WTC11 (cell line): ENCODE results near the gene ZNF140. TPM values are rescaled to one million over a fixed set of nuclear protein-coding genes. Genes with fewer than 3 reads are reported as not detected.

Experiments
- total RNA-seq: library from RNA; stranded (reverse); gene quantifications from 3 replicates; pipeline ENCODE4 v1.2.3, GENCODE V29; 2021

The ZNF140 gene
- total RNA-seq, 1 experiment from 2014 or later: 10.3 TPM

Other genes starting within 250 kb of the ZNF140 start
- 50.2 to 58.7 TPM (median 53.9 TPM) in 3 replicates for gene CHFR, start 193.3 kb upstream of the ZNF140 start, total RNA-seq
- gene ZNF605, start 124.6 kb upstream of the ZNF140 start, total RNA-seq: 15.7 to 21.1 TPM (median 18.3 TPM) in 3 replicates
- 11.9 to 14.6 TPM (median 13.5 TPM) in 3 replicates for gene ZNF26, start 94.6 kb upstream of the ZNF140 start, total RNA-seq
- 26.3 to 28.8 TPM (median 28.3 TPM) in 3 replicates for gene ZNF84, start 43.4 kb upstream of the ZNF140 start, total RNA-seq
- gene ZNF891, start 49.4 kb downstream of the ZNF140 start, total RNA-seq: 3.4 to 3.8 TPM (median 3.4 TPM) in 3 replicates
- 10.1 to 11.7 TPM (median 10.5 TPM) in 3 replicates for gene ZNF10, start 49.7 kb downstream of the ZNF140 start, total RNA-seq
- gene ZNF268, start 100.6 kb downstream of the ZNF140 start, total RNA-seq: 17.3 to 25.3 TPM (median 21.3 TPM) in 3 replicates
- gene ANHX, start 155.0 kb downstream of the ZNF140 start, total RNA-seq: not detected in 3 replicates